K562 (cell line): Measurements from ENCODE around the gene ENKD1. TPM values are rescaled to one million over a fixed set of nuclear protein-coding genes. Genes with fewer than 3 reads are reported as not detected.

Source experiments
- ATAC-seq: fragments of 200-7000 bp; cut with Tn5 transposase; 3 replicates; pipeline ENCODE4 v1.9.1; 2020; ENCODE audit warnings: moderate library complexity
- BruUV-seq: library from RNA; stranded (reverse); fragments of 400-500 nt; replicated peaks from 2 replicates; lab custom pipeline; 2021; lab: Mats Ljungman, UMichigan
- CTCF ChIA-PET: fragments of 300-600 bp; formaldehyde crosslinking; extraction: SDS; loops from one replicate; lab custom pipeline; 2021; ENCODE audit warnings: low intra/inter-chr PET ratio; lab: Yijun Ruan, JAX
- POLR2A ChIA-PET: fragments of 300-600, 350-650 bp; sonication (Branson Sonifier 250); formaldehyde crosslinking; extraction: SDS; loops from one replicate; lab custom pipeline; 2021; ENCODE audit warnings: antibody characterized with exemption, inconsistent platforms; lab: Yijun Ruan, JAX
- DNase-seq, 4 experiments: peaks; one replicate each; pipeline versions ENCODE4 v3.0.0 to v3.0.0-alpha.2; 2011 to 2018; ENCODE audit warnings: low spot score in 3 of 4, mixed read lengths in 3 of 4; ENCODE audit errors: extremely low read depth in 1 of 4
- FAIRE-seq: peaks from 2 replicates; lab custom pipeline; 2011; peaks lifted over from hg19 to GRCh38; lab: Jason Lieb, UNC
- H2AFZ ChIP-seq: 2 replicates; pipeline ENCODE4 v1.6.0; 2011; ENCODE audit warnings: low read depth, low read length, control low read depth, inconsistent platforms
- H3K27ac ChIP-seq: fragments of 200-600 bp; 3 replicates; pipeline ENCODE4 v1.8.0; 2011; ENCODE audit warnings: low read depth, mild to moderate bottlenecking, control low read depth, inconsistent platforms, low read length, moderate library complexity, mixed read lengths; ENCODE audit errors: extremely low read depth
- H3K27me3 ChIP-seq, 2 experiments: fragments of 300-600 bp in 1 of 2; 2 replicates in 1 of 2; 3 replicates in 1 of 2; pipeline versions ENCODE4 v1.6.0 to v1.8.0; 2011; ENCODE audit warnings: inconsistent platforms in 2 of 2, low read length in 2 of 2, mild to moderate bottlenecking in 1 of 2, mixed read lengths in 1 of 2, moderate library complexity in 1 of 2; ENCODE audit not compliant: control insufficient read depth in 2 of 2, insufficient read depth in 2 of 2
- H3K36me3 ChIP-seq: fragments of 300-600 bp; 3 replicates; pipeline ENCODE4 v1.8.0; 2011; ENCODE audit warnings: mild to moderate bottlenecking, low read length, inconsistent platforms; ENCODE audit not compliant: control insufficient read depth, insufficient read depth
- H3K4me1 ChIP-seq, 2 experiments: fragments of 200-600 bp in 1 of 2; replicated peaks in 1 of 2; 2 replicates in 1 of 2; 3 replicates in 1 of 2; pipeline versions ENCODE4 v1.5.1 to v1.8.0; 2011; ENCODE audit warnings: inconsistent platforms in 2 of 2, low read length in 2 of 2, mild to moderate bottlenecking in 1 of 2, mixed read lengths in 1 of 2, moderate library complexity in 1 of 2; ENCODE audit not compliant: control insufficient read depth in 2 of 2, insufficient read depth in 2 of 2
- H3K4me2 ChIP-seq: 2 replicates; pipeline ENCODE4 v1.6.1; 2011; ENCODE audit warnings: low read length, control low read depth, inconsistent platforms, mixed read lengths; ENCODE audit not compliant: insufficient read depth
- H3K4me3 ChIP-seq: fragments of 200-600 bp; sonication (generic), shearing (Covaris generic); 2 replicates; pipeline ENCODE4 v1.5.1; 2016; ENCODE audit warnings: control low read depth, inconsistent platforms
- H3K79me2 ChIP-seq: fragments of 200-600 bp; 3 replicates; pipeline ENCODE4 v1.8.0; 2011; ENCODE audit warnings: low read length, inconsistent platforms; ENCODE audit not compliant: control insufficient read depth, insufficient read depth
- H3K9ac ChIP-seq, 2 experiments: 2 replicates each; pipeline versions ENCODE4 v1.6.0 to v1.6.1; 2011; ENCODE audit warnings: low read depth in 2 of 2, low read length in 2 of 2, control low read depth in 1 of 2, inconsistent platforms in 1 of 2, mild to moderate bottlenecking in 1 of 2, mixed read lengths in 1 of 2; ENCODE audit not compliant: insufficient read depth in 1 of 2
- H3K9me1 ChIP-seq: one replicate; pipeline ENCODE4 v1.6.0; 2011; ENCODE audit warnings: inconsistent platforms, mild to moderate bottlenecking, low read length, moderate library complexity; ENCODE audit not compliant: control insufficient read depth, insufficient read depth
- H3K9me3 ChIP-seq: replicated peaks from 2 replicates; pipeline ENCODE4 v1.5.1; 2011; ENCODE audit warnings: low read depth, low read length, inconsistent platforms; ENCODE audit not compliant: control insufficient read depth, insufficient read depth
- H4K20me1 ChIP-seq: replicated peaks from 2 replicates; pipeline ENCODE4 v1.6.1; 2011; ENCODE audit warnings: low read length, inconsistent platforms, mixed read lengths; ENCODE audit not compliant: control insufficient read depth, insufficient read depth
- CEBPB ChIP-seq: fragments of 450-650 bp; IDR thresholded peaks from 2 replicates; pipeline ENCODE4 v1.6.1; 2016; ENCODE audit warnings: missing genetic modification characterization, missing compliant biosample characterization
- KHSRP ChIP-seq: fragments of 450-650 bp; IDR thresholded peaks from 2 replicates; pipeline ENCODE4 v1.6.1; 2017
- MBD2 ChIP-seq: sonication (generic); IDR thresholded peaks from 2 replicates; pipeline ENCODE4 v1.6.1; 2016; ENCODE audit warnings: low read depth, borderline replicate concordance
- PHB2 ChIP-seq: fragments of 450-650 bp; IDR thresholded peaks from 2 replicates; pipeline ENCODE4 v1.6.1; 2017; ENCODE audit warnings: low read depth
- PHF21A ChIP-seq: fragments of 450-650 bp; IDR thresholded peaks from 2 replicates; pipeline ENCODE4 v1.6.1; 2017; ENCODE audit warnings: low read depth, borderline replicate concordance
- RBM14 ChIP-seq: fragments of 200-400 bp; formaldehyde crosslinking; IDR thresholded peaks from 2 replicates; pipeline ENCODE4 v1.6.1; 2018; ENCODE audit warnings: low read depth, mild to moderate bottlenecking, low read length, moderate library complexity, borderline replicate concordance; ENCODE audit not compliant: insufficient read depth
- SNRNP70 ChIP-seq: fragments of 200-400 bp; formaldehyde crosslinking; optimal IDR thresholded peaks from 2 replicates; pipeline ENCODE3; 2017; ENCODE audit warnings: low read depth, low read length
- TBL1XR1 ChIP-seq, 2 experiments: IDR thresholded peaks; 2 replicates each; pipeline ENCODE4 v1.6.1; 2012; ENCODE audit warnings: improper control_type of control experiment in 2 of 2, low read length in 2 of 2, mild to moderate bottlenecking in 1 of 2
- ZNF124 ChIP-seq: sonication (generic); formaldehyde crosslinking; IDR thresholded peaks from 2 replicates; pipeline ENCODE4 v1.8.1; 2022; ENCODE audit warnings: missing genetic modification reagents
- ZNF184 ChIP-seq: sonication (generic); formaldehyde crosslinking; IDR thresholded peaks from 2 replicates; pipeline ENCODE4 v1.5.0; 2020; ENCODE audit warnings: missing genetic modification reagents
- WGBS: fragments of 100-300 bp; shearing (Covaris generic); methylation state at CpG from one replicate; pipeline ENCODE4 v1.1.6; 2016; ENCODE audit warnings: low coverage, mixed read lengths; ENCODE audit not compliant: insufficient coverage; ENCODE audit errors: missing lambda C conversion rate; 5-methylcytosine and 5-hydroxymethylcytosine counted together
- in situ Hi-C: fragments of 300-500 bp; cut with MboI; formaldehyde crosslinking; loops from 4 replicates; pipeline ENCODE4 v1.15.0; 2018; ENCODE audit warnings: inconsistent platforms, mixed read lengths
- intact Hi-C: fragments of 100-400 bp; cut with micrococcal nuclease; formaldehyde crosslinking; loops from 2 replicates; pipeline ENCODE4 v1.14.2; 2022
- polyA plus RNA-seq, 8 experiments: library from polyadenylated mRNA; depleted of rRNA in 4 of 8; stranded (reverse) in 5 of 8; unstranded in 3 of 8; fragments of >200 nt; fragmentation: Nextera tagmentation in 2 of 8; fragmentation: Illumina TruSeq in 1 of 8; extraction: Ambion mirVana in 2 of 8; extraction: Trizol in 1 of 8; gene quantifications; 2 replicates each; pipeline versions ENCODE4 v1.2.1 to v1.2.3, GENCODE V29; 2011 to 2014; ENCODE audit warnings: inconsistent platforms in 1 of 8, missing spikeins in 1 of 8
- total RNA-seq, 7 experiments: library from RNA; depleted of rRNA in 6 of 7; stranded (reverse); fragments of >200 nt in 6 of 7; fragmentation: Illumina TruSeq in 2 of 7; extraction: Trizol in 2 of 7; gene quantifications; 2 replicates each; pipeline versions ENCODE4 v1.2.1 to v1.2.3, GENCODE V29; 2011 to 2021; ENCODE audit warnings: low replicate concordance in 1 of 7
- TF ChIP-seq, protein P1 (sequence below): sonication (generic); formaldehyde crosslinking; IDR thresholded peaks from 2 replicates; pipeline ENCODE4 v1.8.0; 2022; ENCODE audit warnings: mild to moderate bottlenecking, low read depth, missing genetic modification reagents
- TF ChIP-seq, protein P2 (sequence below): IDR thresholded peaks from 3 replicates; pipeline ENCODE4 v1.6.1; 2011; ENCODE audit warnings: borderline replicate concordance, mild to moderate bottlenecking, moderate library complexity; ENCODE audit not compliant: insufficient read length; ENCODE audit errors: extremely low read depth
- TF ChIP-seq, protein P3 (sequence below): fragments of 200-400 bp; formaldehyde crosslinking; IDR thresholded peaks from 2 replicates; pipeline ENCODE4 v1.6.1; 2017; ENCODE audit warnings: mild to moderate bottlenecking, low read depth, low read length, moderate library complexity

Gene ENKD1
- total and polyA plus RNA-seq, 9 of the 15 experiments (the other 6 are each of a cell fraction or from before 2014, with no cell fraction given): 1.1 to 26.9 (median 8.3) TPM

DNA sequence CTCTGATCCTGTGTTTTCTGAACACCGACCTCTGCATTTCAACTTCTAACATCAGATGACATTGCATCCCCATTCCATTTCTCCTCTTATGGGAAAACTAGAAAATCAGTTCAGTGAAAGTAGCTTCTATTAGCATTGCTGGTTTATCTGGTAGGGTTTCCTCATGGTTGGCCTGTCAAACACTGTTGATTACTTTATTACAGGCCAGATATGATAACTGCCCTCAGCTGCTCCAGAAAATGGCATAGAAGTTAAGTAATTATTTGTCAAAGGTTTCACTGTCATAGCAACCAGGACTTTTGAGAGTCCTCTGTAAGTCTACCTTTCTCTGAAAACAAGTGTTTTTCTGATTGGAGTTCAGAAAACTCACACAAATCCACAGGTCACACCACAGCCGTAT is 49.5 kb upstream of the ENKD1 start:
- no peaks in the 10 kb centered on the region for H3K9me3 ChIP-seq
- ATAC-seq (no peak), DNase-seq (no peak), FAIRE-seq (no peak)
- H4K20me1 ChIP-seq: 0 out of 2 replicates have a peak, but pooled peaks cover 4% of the 10 kb centered on the region
- CTCF ChIA-PET: no interaction called here
- POLR2A ChIA-PET: interaction anchor here (1.2 kb wide), 1 partner anchor 14 kb away, joined by 6 read pairs; no protein-coding TSS in a partner anchor
- no peak overlapping the region for H3K9ac ChIP-seq
- no peaks in the 10 kb centered on the region for H3K9me1 ChIP-seq
- intact Hi-C loops: no loop called here
- WGBS: 85% methylated on average over 2 of the region's 2 CpGs
- H3K4me1 ChIP-seq: peaks cover 6 to 12% of the 10 kb centered on the region in 2 experiments
- H3K36me3 ChIP-seq: peaks cover 8% of the 10 kb centered on the region; the same call in 1 of the 3 replicates
- no peaks in the 10 kb centered on the region for H3K27me3 ChIP-seq
- BruUV-seq: no TSS peak
- peaks cover 35% of the 10 kb centered on the region for H3K79me2 ChIP-seq
- no peak overlapping the region for H3K4me2 ChIP-seq
- no peak overlapping the region for H2AFZ ChIP-seq
- no peak overlapping the region for H3K4me3 ChIP-seq
- no peak overlapping the region for H3K27ac ChIP-seq
- in situ Hi-C loops: no loop called here
- TF ChIP-seq ZNF184 (CRISPR knock-in tag) (no peak), PHF21A (no peak), KHSRP (no peak), ZNF124 (no peak), MBD2 (no peak), RBM14 (no peak), CEBPB (tag) (no peak), PHB2 (no peak), SNRNP70 (no peak), TBL1XR1 (IDR thresholded peaks at IDR 0.05; ENCODE audit: low read length in 2 of 2) (no peak)
- TF ChIP-seq, protein P1, sequence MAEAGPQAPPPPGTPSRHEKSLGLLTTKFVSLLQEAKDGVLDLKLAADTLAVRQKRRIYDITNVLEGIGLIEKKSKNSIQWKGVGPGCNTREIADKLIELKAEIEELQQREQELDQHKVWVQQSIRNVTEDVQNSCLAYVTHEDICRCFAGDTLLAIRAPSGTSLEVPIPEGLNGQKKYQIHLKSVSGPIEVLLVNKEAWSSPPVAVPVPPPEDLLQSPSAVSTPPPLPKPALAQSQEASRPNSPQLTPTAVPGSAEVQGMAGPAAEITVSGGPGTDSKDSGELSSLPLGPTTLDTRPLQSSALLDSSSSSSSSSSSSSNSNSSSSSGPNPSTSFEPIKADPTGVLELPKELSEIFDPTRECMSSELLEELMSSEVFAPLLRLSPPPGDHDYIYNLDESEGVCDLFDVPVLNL (CRISPR knock-in tag): no peak
- TF ChIP-seq, protein P2, sequence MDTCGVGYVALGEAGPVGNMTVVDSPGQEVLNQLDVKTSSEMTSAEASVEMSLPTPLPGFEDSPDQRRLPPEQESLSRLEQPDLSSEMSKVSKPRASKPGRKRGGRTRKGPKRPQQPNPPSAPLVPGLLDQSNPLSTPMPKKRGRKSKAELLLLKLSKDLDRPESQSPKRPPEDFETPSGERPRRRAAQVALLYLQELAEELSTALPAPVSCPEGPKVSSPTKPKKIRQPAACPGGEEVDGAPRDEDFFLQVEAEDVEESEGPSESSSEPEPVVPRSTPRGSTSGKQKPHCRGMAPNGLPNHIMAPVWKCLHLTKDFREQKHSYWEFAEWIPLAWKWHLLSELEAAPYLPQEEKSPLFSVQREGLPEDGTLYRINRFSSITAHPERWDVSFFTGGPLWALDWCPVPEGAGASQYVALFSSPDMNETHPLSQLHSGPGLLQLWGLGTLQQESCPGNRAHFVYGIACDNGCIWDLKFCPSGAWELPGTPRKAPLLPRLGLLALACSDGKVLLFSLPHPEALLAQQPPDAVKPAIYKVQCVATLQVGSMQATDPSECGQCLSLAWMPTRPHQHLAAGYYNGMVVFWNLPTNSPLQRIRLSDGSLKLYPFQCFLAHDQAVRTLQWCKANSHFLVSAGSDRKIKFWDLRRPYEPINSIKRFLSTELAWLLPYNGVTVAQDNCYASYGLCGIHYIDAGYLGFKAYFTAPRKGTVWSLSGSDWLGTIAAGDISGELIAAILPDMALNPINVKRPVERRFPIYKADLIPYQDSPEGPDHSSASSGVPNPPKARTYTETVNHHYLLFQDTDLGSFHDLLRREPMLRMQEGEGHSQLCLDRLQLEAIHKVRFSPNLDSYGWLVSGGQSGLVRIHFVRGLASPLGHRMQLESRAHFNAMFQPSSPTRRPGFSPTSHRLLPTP: no peak
- TF ChIP-seq, protein P3, sequence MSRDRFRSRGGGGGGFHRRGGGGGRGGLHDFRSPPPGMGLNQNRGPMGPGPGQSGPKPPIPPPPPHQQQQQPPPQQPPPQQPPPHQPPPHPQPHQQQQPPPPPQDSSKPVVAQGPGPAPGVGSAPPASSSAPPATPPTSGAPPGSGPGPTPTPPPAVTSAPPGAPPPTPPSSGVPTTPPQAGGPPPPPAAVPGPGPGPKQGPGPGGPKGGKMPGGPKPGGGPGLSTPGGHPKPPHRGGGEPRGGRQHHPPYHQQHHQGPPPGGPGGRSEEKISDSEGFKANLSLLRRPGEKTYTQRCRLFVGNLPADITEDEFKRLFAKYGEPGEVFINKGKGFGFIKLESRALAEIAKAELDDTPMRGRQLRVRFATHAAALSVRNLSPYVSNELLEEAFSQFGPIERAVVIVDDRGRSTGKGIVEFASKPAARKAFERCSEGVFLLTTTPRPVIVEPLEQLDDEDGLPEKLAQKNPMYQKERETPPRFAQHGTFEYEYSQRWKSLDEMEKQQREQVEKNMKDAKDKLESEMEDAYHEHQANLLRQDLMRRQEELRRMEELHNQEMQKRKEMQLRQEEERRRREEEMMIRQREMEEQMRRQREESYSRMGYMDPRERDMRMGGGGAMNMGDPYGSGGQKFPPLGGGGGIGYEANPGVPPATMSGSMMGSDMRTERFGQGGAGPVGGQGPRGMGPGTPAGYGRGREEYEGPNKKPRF: no peak
